ENCODE results near the gene GMNC.
A peak's percentile ranks its signal among the peaks of the same experiment; 100 is the strongest.
"Not testable (repeated sequence)": the region's sequence is repeated elsewhere in the genome, so short reads cannot be mapped to it uniquely, and the experiment has no call there.

GMNC gene

GRCh38 chr3:190862209-190863118, at the start of gene GMNC:
GMNC (minus strand) TSS chr3:190862694; CDS start chr3:190862615, 79 bp downstream.
- DNase-seq (ENCODE audit: low spot score) = peak; percentile 76

GRCh38 chr3:190911382-190911781, 48.9 kb upstream of the GMNC start:
- peak; percentile 40 for DNase-seq (ENCODE audit: low spot score)

GRCh38 chr3:190909908-190910307, 47.4 kb upstream of the GMNC start:
- DNase-seq (ENCODE audit: low spot score) = no peak

- no peak for DNase-seq (ENCODE audit: low spot score)
These were observed 40.7 kb upstream of the GMNC start for GRCh38 chr3:190903156-190903555.

- no peak for DNase-seq (ENCODE audit: low spot score)
These were observed 39.8 kb upstream of the GMNC start for GRCh38 chr3:190902292-190902691.

- no peak for DNase-seq (ENCODE audit: low spot score)
These were observed 30.0 kb upstream of the GMNC start for GRCh38 chr3:190892395-190892902.

- no peak for DNase-seq (ENCODE audit: low spot score)
These were observed 24.5 kb upstream of the GMNC start for GRCh38 chr3:190886945-190887344.

- peak; percentile 74 for DNase-seq (ENCODE audit: low spot score)
These were observed 21.7 kb upstream of the GMNC start for GRCh38 chr3:190883973-190884832.

GRCh38 chr3:190883141-190883540, 20.6 kb upstream of the GMNC start:
- no peak for DNase-seq (ENCODE audit: low spot score)

- DNase-seq (ENCODE audit: low spot score) = no peak
These were observed 15.4 kb upstream of the GMNC start for GRCh38 chr3:190877925-190878324.

- DNase-seq (ENCODE audit: low spot score) = not testable (repeated sequence)
These were observed 13.9 kb upstream of the GMNC start for GRCh38 chr3:190876433-190876832.

- not testable (repeated sequence) for DNase-seq (ENCODE audit: low spot score)
These were observed 12.6 kb upstream of the GMNC start for GRCh38 chr3:190875061-190875460.

GRCh38 chr3:190870127-190870526, 7.6 kb upstream of the GMNC start:
- no peak for DNase-seq (ENCODE audit: low spot score)

- DNase-seq (ENCODE audit: low spot score) = no peak
These were observed 4.6 kb upstream of the GMNC start for GRCh38 chr3:190867071-190867470.

- DNase-seq (ENCODE audit: low spot score) = peak; percentile 22
These were observed 3.3 kb upstream of the GMNC start for GRCh38 chr3:190865828-190866227.

- DNase-seq (ENCODE audit: low spot score) = no peak
These were observed 2.9 kb upstream of the GMNC start for GRCh38 chr3:190865419-190865818.

GRCh38 chr3:190864002-190864401, 1.5 kb upstream of the GMNC start:
- no peak for DNase-seq (ENCODE audit: low spot score)

GRCh38 chr3:190863119-190863465, 598 bp upstream of the GMNC start:
- peak; percentile 11 for DNase-seq (ENCODE audit: low spot score)

GRCh38 chr3:190860521-190860920, 2.0 kb downstream of the GMNC start:
- no peak for DNase-seq (ENCODE audit: low spot score)

GRCh38 chr3:190855151-190855550, 7.3 kb downstream of the GMNC start:
- no peak for DNase-seq (ENCODE audit: low spot score)

GRCh38 chr3:190854062-190854461, 8.4 kb downstream of the GMNC start:
- DNase-seq (ENCODE audit: low spot score) = no peak

- no peak for DNase-seq (ENCODE audit: low spot score)
These were observed 9.0 kb downstream of the GMNC start for GRCh38 chr3:190853464-190853863.

GRCh38 chr3:190849607-190850006, 12.9 kb downstream of the GMNC start:
- no peak for DNase-seq (ENCODE audit: low spot score)

Measured in RKO (cell line).